Parathyroid adenoma (tissue), 2 donors: ENCODE measurements around the gene DNAH12.
A peak's percentile ranks its signal among the peaks of the same experiment; 100 is the strongest.

Experiments used
- H2AFZ ChIP-seq: fragments of 300-600 bp; sonication (generic); one replicate; pipeline ENCODE4 v1.7.0; 2017; ENCODE audit warnings: antibody characterized with exemption, mild to moderate bottlenecking
- H3K27ac ChIP-seq: fragments of 300-600 bp; sonication (generic); one replicate; pipeline ENCODE4 v1.7.0; 2017
- H3K27me3 ChIP-seq: fragments of 300-600 bp; sonication (generic); one replicate; pipeline ENCODE4 v1.7.0; 2017; ENCODE audit warnings: low read length; ENCODE audit not compliant: control insufficient read depth, insufficient read depth
- H3K36me3 ChIP-seq: fragments of 300-600 bp; sonication (generic); one replicate; pipeline ENCODE4 v1.7.0; 2017; ENCODE audit warnings: low read length; ENCODE audit not compliant: control insufficient read depth, insufficient read depth
- H3K4me1 ChIP-seq: fragments of 300-600 bp; sonication (generic); one replicate; pipeline ENCODE4 v1.7.0; 2017; ENCODE audit warnings: control low read depth
- H3K4me2 ChIP-seq: fragments of 300-600 bp; sonication (generic); one replicate; pipeline ENCODE4 v1.7.0; 2017; ENCODE audit warnings: low read length
- H3K4me3 ChIP-seq: fragments of 300-600 bp; sonication (generic); one replicate; pipeline ENCODE4 v1.7.0; 2017; ENCODE audit warnings: low read depth, low read length
- H3K79me2 ChIP-seq: fragments of 300-600 bp; sonication (generic); one replicate; pipeline ENCODE4 v1.7.0; 2017; ENCODE audit warnings: control low read depth
- H3K9ac ChIP-seq: fragments of 300-600 bp; sonication (generic); one replicate; pipeline ENCODE4 v1.7.0; 2017; ENCODE audit warnings: mild to moderate bottlenecking
- H3K9me3 ChIP-seq: fragments of 300-600 bp; sonication (generic); one replicate; pipeline ENCODE4 v1.7.0; 2017; ENCODE audit warnings: low read length; ENCODE audit not compliant: control insufficient read depth
- CTCF ChIP-seq: fragments of 300-600 bp; sonication (generic); IDR thresholded peaks from one replicate; pipeline ENCODE4 v1.7.0; 2017; ENCODE audit warnings: antibody characterized with exemption, mild to moderate bottlenecking
- donor health status: primary hyperparathyroidism.

DNAH12 gene

DNA sequence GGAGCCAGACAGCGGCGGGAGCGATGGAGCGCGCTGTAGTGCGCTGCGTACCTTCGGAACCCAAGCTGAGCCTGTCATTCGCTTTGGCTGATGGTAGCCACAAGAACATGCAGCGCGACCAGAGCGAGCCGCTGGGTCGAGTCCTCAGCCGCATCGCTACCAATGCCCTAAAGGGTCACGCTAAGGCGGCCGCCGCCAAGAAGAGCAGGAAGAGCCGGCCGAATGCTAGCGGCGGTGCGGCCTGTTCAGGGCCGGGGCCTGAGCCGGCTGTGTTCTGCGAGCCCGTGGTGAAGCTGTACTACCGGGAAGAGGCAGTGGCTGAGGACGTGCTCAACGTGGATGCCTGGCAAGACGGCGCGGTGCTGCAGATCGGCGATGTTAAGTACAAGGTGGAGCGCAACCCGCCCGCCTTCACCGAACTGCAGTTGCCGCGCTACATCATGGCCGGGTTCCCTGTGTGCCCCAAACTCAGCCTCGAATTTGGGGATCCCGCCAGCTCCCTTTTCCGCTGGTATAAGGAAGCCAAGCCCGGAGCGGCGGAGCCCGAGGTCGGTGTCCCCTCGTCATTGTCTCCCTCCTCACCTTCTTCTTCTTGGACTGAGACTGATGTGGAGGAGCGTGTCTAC is 12.4 kb upstream of the DNAH12 start:
- Histone ChIP-seq H3K9me3 (no peaks in the 10 kb centered on the region), H2AFZ (peak overlapping the region; percentile 93), H3K27ac (peak overlapping the region; percentile 95), H3K27me3 (no peaks in the 10 kb centered on the region), H3K9ac (peak overlapping the region; percentile 64), H3K4me1 (peaks cover 9% of the 10 kb centered on the region), H3K4me3 (peak overlapping the region; percentile 91), H3K36me3 (no peaks in the 10 kb centered on the region), H3K4me2 (peak overlapping the region; percentile 79), H3K79me2 (peaks cover 19% of the 10 kb centered on the region)
- TF ChIP-seq CTCF, result no peak

- Histone ChIP-seq H3K9me3 (no peaks in the 10 kb centered on the region), H3K4me3 (peak within 1 kb of the TSS; percentile 91), H3K36me3 (no peaks in the 10 kb centered on the region), H3K4me2 (peak within 1 kb of the TSS; percentile 79), H3K4me1 (peaks cover 9% of the 10 kb centered on the region), H3K79me2 (peaks cover 19% of the 10 kb centered on the region), H3K27me3 (no peaks in the 10 kb centered on the region), H2AFZ (peak within 1 kb of the TSS; percentile 93), H3K27ac (peak within 1 kb of the TSS; percentile 95), H3K9ac (peak within 1 kb of the TSS; percentile 64)
- no peak for TF ChIP-seq CTCF
Measured at GRCh38 chr3:57555738-57556458, 11.8 kb upstream of the DNAH12 start, which contains the start of gene PDE12. Gene PDE12, plus strand, starts transcription at chr3:57556274. Its CDS starts 106 bp downstream, at chr3:57556380.

DNA sequence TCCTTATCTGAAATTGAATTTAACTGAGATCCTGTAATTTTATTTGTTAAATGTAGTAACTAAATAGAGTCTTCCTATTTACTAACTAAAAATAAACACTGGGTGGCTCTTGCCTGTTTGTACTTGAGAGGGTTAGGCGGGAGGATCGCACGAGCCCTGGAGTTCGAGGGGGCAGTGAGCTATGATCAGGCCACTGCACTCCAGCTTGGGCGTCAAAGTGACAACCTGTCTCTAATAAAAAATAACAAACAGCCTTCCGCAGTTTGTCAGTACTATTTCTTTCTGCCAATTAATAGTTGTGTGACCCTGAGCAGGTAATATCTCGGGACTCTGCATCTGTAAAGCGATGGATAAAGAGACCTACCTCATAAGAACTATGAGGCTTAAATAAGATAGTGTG is 11.2 kb upstream of the DNAH12 start:
- no peaks in the 10 kb centered on the region for H3K36me3 ChIP-seq
- H3K4me1 ChIP-seq, result peaks cover 9% of the 10 kb centered on the region
- no peaks in the 10 kb centered on the region for H3K27me3 ChIP-seq
- H3K4me2 ChIP-seq, result peak overlapping the region; percentile 79
- no peaks in the 10 kb centered on the region for H3K9me3 ChIP-seq
- H3K79me2 ChIP-seq, result peaks cover 19% of the 10 kb centered on the region
- H3K27ac ChIP-seq, result peak overlapping the region; percentile 95
- peak overlapping the region; percentile 93 for H2AFZ ChIP-seq
- H3K4me3 ChIP-seq, result peak overlapping the region; percentile 91
- peak overlapping the region; percentile 64 for H3K9ac ChIP-seq
- TF ChIP-seq CTCF, result no peak

- H3K4me1 ChIP-seq, result peaks cover 5% of the 10 kb centered on the region
- no peaks in the 10 kb centered on the region for H3K79me2 ChIP-seq
- H3K9ac ChIP-seq, result no peak overlapping the region
- no peak overlapping the region for H3K4me2 ChIP-seq
- H3K27ac ChIP-seq, result no peak overlapping the region
- H3K4me3 ChIP-seq, result no peak overlapping the region
- H3K27me3 ChIP-seq, result no peaks in the 10 kb centered on the region
- no peak overlapping the region for H2AFZ ChIP-seq
- TF ChIP-seq CTCF, result no peak
- no peaks in the 10 kb centered on the region for H3K9me3 ChIP-seq
- no peaks in the 10 kb centered on the region for H3K36me3 ChIP-seq
Measured at GRCh38 chr3:57546616-57547015, 2.5 kb upstream of the DNAH12 start.
